HG02588 (cell line): Measurements from ENCODE around the gene KITLG.
"Not testable (repeated sequence)": the region's sequence is repeated elsewhere in the genome, so short reads cannot be mapped to it uniquely, and the experiment has no call there.

ENCODE experiments used
- ATAC-seq: cut with Tn5 transposase; IDR thresholded peaks from one replicate; pipeline ENCODE4 v1.9.1; 2021; ENCODE audit warnings: mild to moderate bottlenecking, moderate library complexity; ENCODE audit not compliant: unreplicated experiment

KITLG gene

DNA sequence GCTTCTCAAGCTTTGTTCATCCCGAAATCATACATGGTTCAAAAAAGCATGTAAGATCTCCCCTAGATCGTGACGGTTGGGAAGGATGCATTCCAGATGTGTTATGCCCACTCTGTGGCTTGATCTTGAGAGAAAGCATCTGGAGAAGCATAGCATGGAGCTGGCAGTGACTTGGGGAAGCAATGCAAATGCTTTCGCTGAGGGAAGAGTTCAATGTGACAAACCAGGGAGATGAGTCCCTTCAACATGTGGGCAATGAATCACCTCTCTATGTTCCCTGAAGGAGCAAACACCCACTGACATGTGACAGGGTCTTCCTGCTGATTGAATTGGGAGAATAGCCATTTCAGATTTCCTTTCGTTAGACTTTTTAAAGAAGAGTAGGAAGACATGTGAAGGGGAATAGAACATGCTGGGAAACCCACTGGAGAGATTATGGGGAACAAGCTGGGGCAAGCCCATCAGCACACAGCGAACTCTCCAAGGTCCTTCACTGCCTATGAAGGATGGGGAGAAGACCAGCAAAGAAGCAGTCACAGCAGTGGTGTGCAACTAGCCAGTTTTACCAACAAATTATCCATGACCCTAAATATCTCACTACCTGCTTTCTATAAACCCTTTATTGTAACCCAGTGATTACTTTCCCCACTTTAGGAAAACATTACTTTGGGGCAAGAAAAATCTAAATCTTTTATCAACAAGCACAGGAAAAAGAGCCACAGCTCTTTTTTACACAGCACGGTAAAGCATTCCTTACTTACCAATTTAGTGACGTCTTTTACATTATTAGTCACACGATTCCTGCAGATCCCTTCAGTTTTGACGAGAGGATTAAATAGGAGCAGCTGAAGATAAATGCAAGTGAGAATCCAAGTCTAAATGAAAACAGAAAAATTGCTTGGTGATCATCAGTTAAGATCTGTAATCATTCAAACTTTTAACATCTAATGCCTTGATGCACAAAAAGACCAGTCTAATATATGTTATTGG, 35.0 kb downstream of the KITLG start:
- ATAC-seq = no peak

DNA sequence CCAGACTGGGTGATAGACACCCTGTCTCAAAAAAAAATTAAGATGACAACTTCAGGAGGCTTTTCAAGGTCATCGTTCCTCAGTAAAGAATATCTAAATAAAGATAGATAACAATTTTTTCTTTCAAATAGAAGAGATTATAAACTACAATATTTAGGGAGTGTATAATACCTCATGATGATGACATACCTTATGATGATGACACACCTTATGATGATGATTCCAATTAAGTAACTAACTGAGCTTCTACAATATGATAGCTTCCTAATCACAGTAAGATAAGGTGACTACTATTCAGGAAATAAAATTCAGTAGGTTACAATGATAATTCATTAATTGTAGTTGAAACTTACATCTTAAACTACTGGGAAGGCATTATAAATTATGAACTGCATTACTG, 40.4 kb downstream of the KITLG start:
- no peak for ATAC-seq

DNA sequence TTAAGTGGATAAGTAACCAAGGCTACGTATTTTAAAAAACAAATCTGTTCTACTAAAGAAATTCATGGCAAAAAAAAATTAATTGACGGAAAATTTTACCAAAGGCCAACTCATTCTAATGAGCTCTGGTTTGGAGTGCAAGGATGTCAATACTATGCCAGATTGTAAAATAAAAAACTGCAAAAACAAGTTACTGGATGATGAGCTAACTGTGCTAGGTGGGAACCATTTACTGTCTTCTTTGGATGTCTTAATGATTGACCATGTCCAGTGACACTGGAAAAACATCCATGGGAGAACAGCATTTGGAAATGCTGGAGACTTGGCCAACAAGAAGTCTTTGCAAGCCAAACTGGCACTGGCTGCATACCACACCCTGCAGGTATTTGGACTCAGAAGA, 41.6 kb downstream of the KITLG start:
- no peak for ATAC-seq

DNA sequence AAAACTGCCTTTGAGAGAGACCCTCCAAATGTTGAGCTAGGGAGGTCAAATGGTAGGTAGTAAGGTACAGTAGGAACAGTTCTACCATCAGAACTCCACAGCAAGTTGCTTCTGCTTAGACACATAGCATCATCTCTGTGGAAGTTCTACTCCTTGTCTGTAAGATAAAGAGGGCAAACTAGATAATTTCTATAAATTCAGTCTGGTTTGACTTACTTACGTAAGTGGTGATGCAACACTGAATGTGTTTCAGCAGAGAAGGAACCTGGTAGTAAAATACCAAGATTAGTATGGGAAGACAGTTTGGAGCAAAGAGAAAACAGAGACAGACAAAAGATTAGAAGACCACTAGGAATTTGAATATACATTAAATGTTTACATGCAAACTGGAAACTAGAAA, 42.0 kb downstream of the KITLG start:
- ATAC-seq = no peak

DNA sequence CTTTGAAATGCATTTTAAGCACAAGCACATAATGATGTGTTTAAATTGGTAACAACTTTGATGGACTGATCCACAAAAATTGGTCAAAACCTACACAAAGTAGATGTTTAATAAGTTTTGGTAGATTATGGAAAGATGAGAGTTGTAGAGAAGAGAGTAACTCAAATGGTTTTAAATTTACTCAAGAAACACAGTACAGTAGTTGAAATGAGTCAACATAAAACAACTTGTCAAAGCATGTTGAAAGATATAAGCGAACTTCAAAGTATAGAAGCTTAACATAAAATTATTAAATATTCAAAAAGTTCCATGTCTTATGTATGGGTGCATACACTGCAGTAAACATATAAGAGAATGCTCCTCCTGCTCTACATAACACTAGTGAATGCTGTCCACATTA, 49.4 kb downstream of the KITLG start:
- ATAC-seq = no peak

DNA sequence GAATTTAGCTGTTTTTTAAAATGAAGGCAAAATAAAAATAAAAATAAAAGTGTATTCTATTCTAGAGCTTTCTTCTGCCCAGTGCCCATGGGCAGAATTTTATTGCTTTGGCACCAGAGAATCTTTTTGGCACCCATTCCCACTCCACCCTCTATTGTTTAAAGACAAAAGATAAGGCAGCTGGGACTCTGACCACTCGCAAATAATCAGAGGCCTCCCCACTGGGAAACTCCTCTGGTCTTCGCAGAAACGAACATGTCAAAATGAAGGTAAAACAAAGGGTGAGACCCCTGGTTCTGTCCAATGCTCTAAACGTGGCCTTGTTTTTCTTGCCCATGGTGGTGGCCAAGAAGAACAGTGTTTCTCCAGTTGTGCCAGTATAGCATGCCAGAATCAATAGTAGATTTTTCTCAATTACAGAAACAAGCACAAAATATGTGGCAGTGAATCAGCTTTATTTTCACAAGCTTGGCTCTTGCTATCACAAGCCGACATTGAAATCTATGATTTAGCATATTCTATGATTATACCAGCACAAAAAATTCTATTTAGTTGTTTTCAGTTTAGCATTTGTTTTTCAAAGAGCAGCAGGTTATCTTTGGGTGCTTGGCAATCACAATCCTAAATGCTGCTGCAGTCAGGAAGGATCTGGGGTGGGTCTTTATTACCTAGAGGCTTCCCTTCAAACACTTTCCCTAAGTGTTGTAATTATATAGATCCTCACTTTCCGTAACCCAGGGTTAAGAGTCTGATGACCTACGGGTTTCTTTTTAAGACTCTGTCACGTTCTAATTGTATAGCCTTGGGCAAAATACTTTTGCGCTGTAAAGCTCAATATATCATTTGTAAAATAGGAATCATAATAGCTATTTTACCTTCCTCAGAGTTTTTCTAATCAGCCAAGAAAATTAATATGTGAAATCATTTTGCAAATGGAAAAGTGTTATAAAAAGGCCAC, 50.5 kb downstream of the KITLG start:
- no peak for ATAC-seq

DNA sequence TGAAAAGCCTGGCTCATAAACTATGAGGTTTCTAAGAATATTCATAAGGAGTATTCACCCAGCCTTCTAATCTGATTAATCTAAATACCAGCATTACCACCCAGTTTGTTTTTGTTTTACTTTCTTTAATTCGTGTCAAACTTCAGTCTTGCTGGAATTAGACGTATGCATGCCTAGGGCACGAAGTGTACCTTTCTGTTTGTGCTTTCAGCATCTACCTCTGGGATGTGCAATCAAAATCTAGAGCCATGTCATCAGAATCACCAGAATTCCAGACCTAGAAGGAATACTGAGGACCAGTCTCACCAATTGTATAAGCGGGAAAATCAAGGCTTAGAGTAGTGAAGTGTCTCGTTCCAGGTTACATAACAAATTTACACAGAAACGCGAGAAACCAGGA, 57.3 kb downstream of the KITLG start:
- ATAC-seq = no peak

DNA sequence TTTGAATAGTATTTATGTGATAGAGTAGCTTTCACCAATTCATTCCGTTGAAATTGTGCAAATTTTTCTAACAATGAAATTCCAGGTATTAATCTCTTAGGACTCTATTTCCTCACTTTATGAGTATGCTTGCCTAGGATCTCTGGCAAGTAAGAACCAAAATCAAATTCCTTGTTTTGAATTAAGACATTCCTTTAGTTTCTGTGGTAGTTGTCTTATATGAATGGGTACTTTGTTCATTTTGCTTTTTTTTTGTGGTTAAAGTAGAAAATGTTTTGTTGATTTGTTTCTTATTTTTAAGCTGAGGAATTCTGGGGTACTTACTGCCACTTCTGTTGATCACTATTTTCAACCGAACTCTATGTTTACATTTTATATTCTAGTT, 59.8 kb downstream of the KITLG start:
- no peak for ATAC-seq

DNA sequence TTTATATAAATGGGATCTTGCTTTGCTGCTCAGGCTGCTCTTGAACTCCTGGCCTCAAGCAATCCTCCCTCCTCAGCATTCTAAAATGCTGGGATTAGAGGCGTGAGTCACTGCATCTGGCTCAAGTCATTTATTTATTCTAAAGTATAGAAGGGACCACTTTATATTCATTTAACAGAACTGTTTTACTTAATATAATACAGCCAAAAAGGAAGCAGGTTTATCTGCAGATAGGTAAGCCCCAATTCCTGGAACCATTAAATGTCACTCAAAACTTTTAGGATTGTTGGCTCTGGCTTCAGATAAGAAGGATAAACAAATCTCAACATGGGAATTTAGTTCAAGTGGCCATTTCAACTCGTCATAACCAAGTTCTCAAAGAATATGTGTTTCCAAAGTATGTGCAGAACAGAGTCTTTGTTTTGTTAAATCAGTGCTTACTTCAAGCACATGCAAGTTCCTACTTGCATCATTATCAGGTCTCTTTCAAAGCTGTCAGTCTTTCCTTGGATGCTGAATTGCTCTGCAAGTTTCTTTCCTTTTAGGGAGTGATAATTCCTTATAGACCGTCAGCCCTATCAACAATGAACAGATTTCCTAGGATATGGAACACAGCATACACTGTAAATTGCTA, 60.4 kb downstream of the KITLG start:
- ATAC-seq = no peak

DNA sequence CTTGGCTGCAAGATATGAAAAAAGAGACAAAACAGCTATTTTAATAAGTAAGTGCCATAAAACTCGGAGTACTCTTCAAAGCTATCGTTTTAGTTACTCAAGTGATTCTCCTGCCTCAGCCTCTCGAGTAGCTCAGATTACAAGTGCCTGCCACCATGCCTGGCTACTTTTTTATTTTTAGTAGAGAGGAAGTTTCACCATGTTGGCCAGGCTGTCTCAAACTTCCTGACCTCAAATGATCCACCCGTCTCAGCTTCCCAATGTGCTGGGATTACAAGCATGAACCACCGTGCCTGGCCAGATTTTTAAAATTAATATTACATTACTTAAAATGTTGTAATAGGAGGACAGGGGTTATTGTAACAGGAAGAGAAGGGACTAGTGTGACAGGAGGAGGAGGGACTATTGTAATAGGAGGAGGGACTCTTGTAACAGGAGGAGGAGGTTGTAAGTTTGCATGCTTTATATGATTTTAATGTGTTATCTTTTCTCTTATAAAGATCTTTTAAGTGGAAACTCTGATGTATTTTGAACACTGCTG, 61.3 kb downstream of the KITLG start:
- no peak for ATAC-seq

DNA sequence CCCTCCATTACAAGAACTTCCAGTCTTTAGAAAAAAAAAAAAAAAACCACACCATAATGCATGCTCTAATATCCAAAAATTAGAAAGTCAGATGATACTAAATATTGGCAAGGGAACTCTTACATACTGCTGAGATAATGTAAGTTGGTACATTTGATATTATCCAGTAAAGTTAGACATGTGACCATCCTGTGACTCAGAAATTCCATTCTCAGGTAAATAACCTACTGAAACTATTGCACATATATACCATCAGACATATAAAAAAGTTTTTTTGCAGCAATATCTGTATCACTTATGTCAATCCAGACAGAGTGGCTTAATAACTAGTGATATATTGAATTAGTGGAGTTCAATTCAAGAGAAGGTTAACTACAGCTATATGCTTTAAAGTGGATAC, 63.5 kb downstream of the KITLG start:
- ATAC-seq = no peak

DNA sequence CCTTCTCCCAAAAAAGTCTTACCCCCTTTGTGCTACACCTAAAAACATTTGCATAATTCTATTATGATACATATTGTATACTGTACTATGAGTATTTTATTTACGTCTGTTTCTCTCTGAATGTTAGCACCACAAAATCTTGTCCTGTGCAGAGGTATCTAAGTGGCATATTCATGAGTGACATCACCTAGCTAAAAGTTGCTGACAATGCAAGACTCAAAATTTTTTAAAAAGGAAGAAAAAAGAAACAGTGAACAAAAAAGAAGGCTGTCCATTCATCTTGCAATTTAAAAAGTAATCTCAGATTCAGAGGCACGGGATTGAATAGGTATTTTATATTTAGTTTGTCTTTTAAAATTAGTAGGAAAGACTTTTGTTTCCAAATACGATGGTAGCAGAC, 69.4 kb downstream of the KITLG start:
- ATAC-seq = no peak

DNA sequence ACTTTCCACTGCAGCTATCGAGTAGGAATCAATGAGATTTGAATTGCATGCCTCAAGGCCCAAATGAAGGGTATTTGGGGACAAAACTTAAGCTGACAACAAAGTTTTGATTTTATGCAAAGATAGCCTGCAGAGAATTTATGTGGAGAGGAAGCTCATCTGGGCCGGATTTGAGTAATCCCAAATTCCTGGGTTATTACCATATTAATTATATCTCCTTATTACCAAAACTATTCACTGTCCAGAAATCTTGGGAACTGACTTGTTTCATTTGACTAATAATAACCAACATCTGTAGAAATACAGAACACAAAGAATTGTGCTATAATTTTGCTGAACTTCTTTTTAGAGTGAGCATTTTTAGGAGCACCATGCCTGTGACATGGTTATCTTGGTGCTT, 70.4 kb downstream of the KITLG start:
- ATAC-seq = no peak

DNA sequence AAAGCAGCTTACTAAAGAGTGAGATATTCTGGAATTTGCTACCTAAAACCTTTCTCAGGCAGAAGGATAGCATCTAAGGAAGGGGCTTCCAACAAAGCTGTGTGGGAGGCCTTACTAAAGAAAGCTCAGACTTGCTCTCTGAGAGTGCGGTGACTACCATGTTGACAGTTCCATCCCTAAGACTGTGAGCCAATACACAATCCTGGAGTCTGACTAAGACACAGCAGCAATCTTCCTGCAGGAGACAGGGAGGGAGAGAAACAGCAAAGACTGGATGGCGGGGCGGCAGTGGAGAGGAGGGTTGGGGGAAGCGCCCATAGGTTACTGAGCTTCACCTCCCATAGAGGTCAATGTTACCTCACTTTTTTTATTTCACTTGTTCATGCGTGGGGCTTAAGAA, 70.9 kb downstream of the KITLG start:
- ATAC-seq = no peak

DNA sequence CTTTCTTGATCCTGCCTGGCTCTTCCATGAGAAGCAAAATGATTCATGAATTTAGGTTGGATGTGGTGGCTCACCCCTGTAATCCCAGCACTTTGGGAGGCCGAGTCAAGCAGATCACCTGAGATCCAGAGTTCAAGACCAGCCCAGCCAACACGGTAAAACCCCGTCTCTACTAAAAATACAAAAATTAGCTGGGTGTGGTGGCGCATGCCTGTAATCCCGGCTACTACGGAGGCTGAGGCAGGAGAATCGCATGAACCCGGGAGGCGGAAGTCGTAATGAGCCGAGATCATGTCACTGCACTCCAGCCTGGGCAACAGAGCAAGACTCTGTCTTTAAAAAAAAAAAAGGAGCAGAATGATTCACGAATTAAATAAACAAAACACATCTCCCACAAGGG, 72.4 kb downstream of the KITLG start:
- not testable (repeated sequence) for ATAC-seq

DNA sequence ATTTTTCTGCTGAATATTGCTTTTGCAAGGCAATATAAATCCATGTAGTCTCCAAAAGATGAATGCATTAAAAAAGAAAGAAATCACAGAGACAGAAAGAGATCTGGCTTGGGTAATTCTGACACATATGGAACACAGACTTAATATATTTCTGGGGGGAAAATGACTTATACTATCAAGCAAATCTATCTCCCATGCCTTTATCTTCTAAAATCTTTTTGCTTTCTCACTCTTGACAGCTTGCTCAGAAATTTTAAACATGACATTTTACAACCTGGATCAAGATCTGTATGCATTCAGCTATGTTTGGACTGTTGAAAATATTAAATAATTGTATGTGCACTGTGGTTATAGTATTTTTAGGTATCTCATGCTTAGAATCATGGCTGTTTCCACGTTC, 73.0 kb downstream of the KITLG start:
- ATAC-seq = no peak

DNA sequence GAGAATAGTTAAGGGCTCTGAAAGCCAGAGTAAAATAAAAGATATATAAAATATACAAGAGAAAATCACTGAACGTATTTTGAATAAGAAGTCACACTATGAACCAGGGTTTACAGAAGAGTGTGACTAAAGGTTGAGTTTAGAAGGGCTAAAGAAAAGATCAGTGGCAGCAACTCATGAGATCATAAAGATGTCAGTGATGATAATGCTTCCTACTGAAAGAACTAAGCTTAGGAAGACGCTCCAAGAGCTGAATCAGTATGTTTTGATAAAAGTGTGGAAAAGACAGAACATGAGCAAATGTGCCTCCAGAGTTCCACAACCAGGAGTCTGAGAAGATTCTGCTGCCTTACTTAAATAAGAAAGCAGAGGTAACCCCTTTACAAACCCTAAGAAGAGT, 74.6 kb downstream of the KITLG start:
- ATAC-seq = no peak

DNA sequence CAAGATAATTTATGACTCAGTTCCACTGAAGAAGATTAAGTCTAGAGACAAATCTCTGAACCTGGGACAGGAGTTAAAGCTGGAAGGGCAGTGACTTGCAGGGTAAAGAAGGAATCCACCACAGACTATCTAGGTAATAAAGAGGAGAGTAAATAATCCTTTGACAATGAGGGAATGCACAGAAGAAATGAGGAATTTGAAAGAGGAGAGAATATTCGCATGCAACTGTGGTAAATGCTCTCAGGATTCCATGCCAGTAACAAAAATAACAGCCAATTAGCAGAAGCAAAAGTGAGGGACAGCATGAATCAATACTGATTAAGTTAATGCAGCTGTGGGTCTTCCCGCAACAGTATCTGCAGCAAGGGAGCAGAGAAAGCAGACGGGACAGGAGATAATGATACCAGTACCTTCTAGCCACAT, 77.0 kb downstream of the KITLG start:
- no peak for ATAC-seq

DNA sequence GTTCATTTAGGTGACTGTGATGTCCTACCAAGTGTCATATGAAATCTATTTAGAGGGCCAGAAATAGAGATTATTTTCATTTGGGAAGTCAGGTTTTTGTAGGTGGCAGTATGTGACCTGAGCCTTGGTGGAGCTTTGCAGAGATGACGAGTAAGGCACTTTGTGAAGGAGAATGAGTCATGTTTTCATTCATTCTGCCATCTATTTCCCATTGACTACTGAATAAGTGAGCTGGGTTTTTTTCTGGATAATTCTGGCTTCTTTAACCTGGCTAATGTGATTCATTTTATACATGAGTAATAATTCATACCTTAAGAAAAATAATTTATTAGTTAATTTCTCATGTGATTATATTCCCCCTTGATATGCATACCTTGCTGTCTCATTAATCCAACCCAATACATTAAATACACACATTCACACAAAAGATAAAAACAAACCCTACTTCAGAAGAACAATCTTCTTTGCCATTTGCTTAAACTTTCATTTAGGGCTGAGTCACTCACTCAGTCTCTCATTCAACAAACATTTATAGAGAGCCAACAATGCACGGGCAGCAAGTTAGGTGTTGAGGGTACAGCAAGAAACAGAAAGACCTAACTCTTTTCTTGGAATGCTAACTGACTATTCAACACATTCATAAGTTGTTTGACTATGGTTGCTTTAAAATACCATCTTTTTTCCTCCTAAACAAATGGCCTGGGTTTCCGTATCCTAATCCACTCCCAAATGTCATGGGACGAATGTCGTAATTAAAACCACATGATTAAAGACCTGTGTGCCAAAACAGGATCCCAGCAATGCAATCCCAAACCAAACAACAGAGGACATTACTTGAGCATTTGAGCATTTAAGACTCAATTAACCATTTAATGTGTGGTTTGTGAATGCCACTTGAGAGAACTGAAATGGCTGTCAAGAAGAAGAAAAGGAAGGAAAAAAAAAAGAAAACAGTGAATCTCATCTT, 78.0 kb downstream of the KITLG start:
- no peak for ATAC-seq

DNA sequence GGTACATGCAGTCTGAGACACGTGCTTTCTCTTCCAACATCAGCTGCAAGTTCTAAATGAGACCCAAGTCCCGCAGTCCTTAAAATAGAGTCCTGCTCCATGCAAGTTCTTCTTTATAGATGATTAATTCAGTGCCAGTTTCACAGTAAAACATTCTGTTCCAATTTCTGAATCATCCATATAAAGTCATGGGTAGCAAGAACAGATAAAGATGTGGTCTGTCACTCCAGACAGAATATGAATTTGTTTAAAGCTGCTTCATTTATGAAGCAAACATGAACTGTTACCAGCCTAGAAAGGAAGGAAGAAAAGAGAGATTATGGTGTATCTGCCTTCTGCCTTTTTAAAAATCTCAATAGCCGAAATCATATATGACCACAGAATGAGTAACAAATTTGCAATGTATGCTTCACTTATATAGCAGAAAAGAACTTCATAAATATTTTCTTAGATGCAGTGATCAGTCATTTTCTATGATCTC, 83.3 kb downstream of the KITLG start:
- ATAC-seq = no peak
